Measurements from ENCODE around the gene ADAMTS2. TPM values are rescaled to one million over a fixed set of nuclear protein-coding genes. Genes with fewer than 3 reads are reported as not detected.

The ADAMTS2 gene
- total and polyA plus RNA-seq, 2 donors (not counting 3 experiments of a cell fraction or from before 2014, with no cell fraction given), result not detected

GRCh38 chr5:179158556-179158955 is 186.7 kb downstream of the ADAMTS2 start:
- dilution Hi-C loops (cut with MboI; ENCODE audit: extremely low pct_ligation_motif_present, low sequenced_read_pairs) (no loop called here), intact Hi-C loops (cut with micrococcal nuclease) (no loop called here)
- no peaks in the 10 kb centered on the region for H3K79me2 ChIP-seq (ENCODE audit: control insufficient read depth, insufficient read depth, low read length)
- no peak for FAIRE-seq
- H2AFZ ChIP-seq (ENCODE audit: low read depth, low read length), result no peak overlapping the region
- H3K4me3 ChIP-seq (replicated peaks in 1 of 3; ENCODE audit: insufficient read depth in 1 of 3, low read depth in 1 of 3, low read length in 3 of 3), result no peak overlapping the region
- H3K27me3 ChIP-seq (ENCODE audit: control insufficient read depth in 2 of 2, insufficient read depth in 2 of 2, low read length in 2 of 2), result no peaks in the 10 kb centered on the region
- peaks cover 5% of the 10 kb centered on the region for H3K9me3 ChIP-seq (replicated peaks; ENCODE audit: control insufficient read depth, insufficient read depth, low read length)
- no peak overlapping the region for H3K9ac ChIP-seq (replicated peaks; ENCODE audit: extremely low read depth, insufficient read depth, low read length)
- no peak overlapping the region for H3K4me2 ChIP-seq (ENCODE audit: insufficient read depth, low read length)
- H3K27ac ChIP-seq (ENCODE audit: insufficient read depth, low read depth, low read length), result no peak overlapping the region
- no peak for DNase-seq (ENCODE audit: low read depth, low spot score)
- no peaks in the 10 kb centered on the region for H4K20me1 ChIP-seq (replicated peaks; ENCODE audit: control insufficient read depth, extremely low read depth, insufficient read depth, low read length)
- TF ChIP-seq EZH2 (IDR thresholded peaks at IDR 0.05; ENCODE audit: borderline replicate concordance, low read depth, low read length, severe bottlenecking) (no peak), CTCF (IDR thresholded peaks at IDR 0.05; ENCODE audit: extremely low read depth in 1 of 2, insufficient read depth in 1 of 2, low read depth in 1 of 2, low read length in 2 of 2) (no peak), JUN (IDR thresholded peaks at IDR 0.05; ENCODE audit: borderline replicate concordance, insufficient read depth, insufficient read length, low read depth) (no peak), POLR2A (IDR thresholded peaks at IDR 0.05; ENCODE audit: low read depth, low read length) (no peak), MYC (IDR thresholded peaks at IDR 0.05; ENCODE audit: low read depth, low read length) (no peak), POLR2AphosphoS5 (IDR thresholded peaks at IDR 0.05; ENCODE audit: insufficient read depth, low read depth, low read length) (no peak), MAX (IDR thresholded peaks at IDR 0.05; ENCODE audit: insufficient read depth, insufficient read length) (no peak), FOS (IDR thresholded peaks at IDR 0.05; ENCODE audit: borderline replicate concordance, insufficient read depth, low read length) (no peak)
- ChIA-PET POLR2A (no interaction called here), CTCF (no interaction called here)
- no TSS peak for BruUV-seq (replicated peaks)
- no peaks in the 10 kb centered on the region for H3K36me3 ChIP-seq (ENCODE audit: control insufficient read depth in 2 of 2, extremely low read depth in 1 of 2, insufficient read depth in 2 of 2, low read length in 2 of 2)
- H3K4me1 ChIP-seq (ENCODE audit: control insufficient read depth, extremely low read depth, insufficient read depth, low read length), result no peaks in the 10 kb centered on the region
- no peaks in the 10 kb centered on the region for H3K9me1 ChIP-seq (replicated peaks; ENCODE audit: control insufficient read depth, extremely low read depth, insufficient read depth, low read length)
